ENCODE measurements around the gene RCSD1.

DNA sequence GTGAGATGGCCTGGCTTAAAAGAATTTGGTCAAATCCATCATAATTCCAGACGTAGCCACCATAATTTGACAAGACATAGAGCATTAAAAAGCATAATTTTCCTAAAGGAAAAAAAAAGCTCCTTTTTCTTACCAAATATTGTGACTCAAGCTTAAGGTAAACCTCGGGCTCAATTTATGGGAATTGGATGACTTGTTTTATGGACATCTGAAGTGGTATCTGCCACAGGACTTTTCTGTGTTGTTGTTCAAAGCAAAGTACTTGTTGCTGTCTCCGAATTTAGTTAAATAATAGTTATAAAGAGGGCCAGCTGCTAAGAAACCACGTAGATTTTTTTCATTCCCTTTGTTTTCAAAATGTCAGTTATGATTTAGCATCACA, 92.8 kb downstream of the RCSD1 start:
- TF ChIP-seq EZH2 (IDR thresholded peaks at IDR 0.05; ENCODE audit: borderline replicate concordance, control insufficient read depth, low read depth, low read length) (no peak), ZNF274 (IDR thresholded peaks at IDR 0.05; ENCODE audit: insufficient read depth, insufficient read length) (no peak)
- TF ChIP-seq, protein P1, sequence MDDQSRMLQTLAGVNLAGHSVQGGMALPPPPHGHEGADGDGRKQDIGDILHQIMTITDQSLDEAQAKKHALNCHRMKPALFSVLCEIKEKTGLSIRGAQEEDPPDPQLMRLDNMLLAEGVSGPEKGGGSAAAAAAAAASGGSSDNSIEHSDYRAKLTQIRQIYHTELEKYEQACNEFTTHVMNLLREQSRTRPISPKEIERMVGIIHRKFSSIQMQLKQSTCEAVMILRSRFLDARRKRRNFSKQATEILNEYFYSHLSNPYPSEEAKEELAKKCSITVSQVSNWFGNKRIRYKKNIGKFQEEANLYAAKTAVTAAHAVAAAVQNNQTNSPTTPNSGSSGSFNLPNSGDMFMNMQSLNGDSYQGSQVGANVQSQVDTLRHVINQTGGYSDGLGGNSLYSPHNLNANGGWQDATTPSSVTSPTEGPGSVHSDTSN (IDR thresholded peaks at IDR 0.05; ENCODE audit: insufficient replicate concordance, low read depth, low read length), result no peak

All from GM12878 (cell line).